ENCODE measurements around the gene CKAP4. TPM values are rescaled to one million over a fixed set of nuclear protein-coding genes. Genes with fewer than 3 reads are reported as not detected.

The CKAP4 gene
- total and polyA plus RNA-seq, 10 of the 15 experiments (the other 5 are each of a cell fraction or from before 2014, with no cell fraction given): 0.39 to 23.6 (median 11.1) TPM

- H3K27ac ChIP-seq (ENCODE audit: control insufficient read depth, insufficient read depth): no peak overlapping the region
- no peak for TF ChIP-seq ZNF207 (IDR thresholded peaks at IDR 0.05; ENCODE audit: borderline replicate concordance)
- TF ChIP-seq TCF12 (IDR thresholded peaks at IDR 0.05; ENCODE audit: low read depth, low read length): no peak
- TF ChIP-seq KDM1A (IDR thresholded peaks at IDR 0.05; ENCODE audit: borderline replicate concordance): no peak
- no peak for TF ChIP-seq KAT2A (conservative IDR thresholded peaks at IDR 0.05; ENCODE audit: control insufficient read depth, low read depth, low read length)
- TF ChIP-seq ZNF384 (IDR thresholded peaks at IDR 0.05; ENCODE audit: borderline replicate concordance, low read depth, low read length): no peak
- no peak for TF ChIP-seq E2F4 (IDR thresholded peaks at IDR 0.05; ENCODE audit: low read depth, low read length)
- no peak for TF ChIP-seq ATF7 (IDR thresholded peaks at IDR 0.05; ENCODE audit: low read depth)
- no peak for TF ChIP-seq BCLAF1 (IDR thresholded peaks at IDR 0.05)
- TF ChIP-seq ZNF592 (IDR thresholded peaks at IDR 0.05): no peak
- TF ChIP-seq NFYA (IDR thresholded peaks at IDR 0.05; ENCODE audit: borderline replicate concordance, low read depth, low read length): no peak
- BruUV-seq (replicated peaks): no TSS peak
- RAD21 ChIA-PET (ENCODE audit: unreplicated experiment): no interaction called here
- no peaks in the 10 kb centered on the region for H3K79me2 ChIP-seq (ENCODE audit: control insufficient read depth, insufficient read depth, low read length)
- no peak for FAIRE-seq
- no peak for DNase-seq (ENCODE audit: low read depth, low spot score)
- H3K9ac ChIP-seq (ENCODE audit: control insufficient read depth, insufficient read depth, low read length): no peak overlapping the region
- no peak overlapping the region for H2AFZ ChIP-seq (ENCODE audit: control insufficient read depth, low read depth, low read length)
- H3K36me3 ChIP-seq (ENCODE audit: control insufficient read depth in 2 of 2, insufficient read depth in 2 of 2, low read length in 1 of 2): no peaks in the 10 kb centered on the region
- intact Hi-C loops (cut with micrococcal nuclease; ENCODE audit: unreplicated experiment) (no loop called here), in situ Hi-C loops (cut with MboI) (no loop called here)
- POLR2A ChIA-PET: no interaction called here
- H3K27me3 ChIP-seq (replicated peaks in 1 of 2; ENCODE audit: control insufficient read depth in 2 of 2, insufficient read depth in 2 of 2, low read length in 1 of 2): peaks cover 0 to 1% of the 10 kb centered on the region in 2 experiments; a peak in 1 of 4 replicates
- CTCF ChIA-PET: no interaction called here
- SMC1A ChIA-PET (ENCODE audit: uncharacterized antibody, unreplicated experiment): no interaction called here
- no peak overlapping the region for H3K4me2 ChIP-seq (ENCODE audit: control insufficient read depth, insufficient read depth)
- no peak for ATAC-seq
- no peaks in the 10 kb centered on the region for H3K4me1 ChIP-seq (ENCODE audit: control insufficient read depth, insufficient read depth, low read length)
- WGBS (ENCODE audit: insufficient coverage, insufficient replicate concordance, low lambda C conversion rate, missing lambda C conversion rate): 72% methylated on average over 8 of the region's 8 CpGs
- no peaks in the 10 kb centered on the region for H4K20me1 ChIP-seq (ENCODE audit: control insufficient read depth, insufficient read depth)
- no peak overlapping the region for H3K4me3 ChIP-seq
- no peaks in the 10 kb centered on the region for H3K9me3 ChIP-seq (replicated peaks; ENCODE audit: control insufficient read depth, insufficient read depth, low read length)
Observed at GRCh38 chr12:106197906-106198623, 49.8 kb downstream of the CKAP4 start.
